ENCODE measurements around the gene MYO1E.

Gene MYO1E

DNA sequence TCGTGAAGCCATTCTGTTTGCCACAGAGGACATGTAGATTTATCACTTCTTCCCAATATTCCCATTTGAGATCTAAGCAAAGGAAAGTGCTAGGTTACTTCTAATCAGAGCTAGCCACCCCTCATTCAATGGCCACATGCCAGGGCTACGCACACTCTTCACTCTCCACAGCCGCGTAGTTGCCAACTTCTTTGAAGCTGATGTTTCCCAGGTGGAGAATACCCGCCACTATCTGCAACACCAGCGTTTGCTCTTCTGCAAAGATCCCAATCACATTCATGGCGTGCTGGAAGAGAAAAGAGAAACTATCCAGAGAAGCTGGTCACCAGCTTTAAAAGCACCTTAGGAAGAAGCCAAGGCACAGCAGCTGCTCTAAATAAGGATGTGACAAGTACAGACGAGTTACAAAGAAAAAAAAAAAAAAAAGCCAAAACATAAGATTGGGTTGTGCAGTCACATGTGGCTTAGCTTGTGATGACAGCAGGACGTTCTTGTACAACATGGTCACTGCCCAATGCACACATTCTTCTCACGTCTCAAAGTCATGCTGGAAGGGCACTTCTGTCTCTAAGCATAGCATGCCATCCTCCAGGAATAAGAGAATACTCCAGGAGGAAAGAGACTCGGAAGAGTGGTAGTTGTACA, 149.6 kb downstream of the MYO1E start:
- DNase-seq, result no peak

GRCh38 chr15:59221511-59222505, 150.9 kb downstream of the MYO1E start:
- no peak for DNase-seq

DNA sequence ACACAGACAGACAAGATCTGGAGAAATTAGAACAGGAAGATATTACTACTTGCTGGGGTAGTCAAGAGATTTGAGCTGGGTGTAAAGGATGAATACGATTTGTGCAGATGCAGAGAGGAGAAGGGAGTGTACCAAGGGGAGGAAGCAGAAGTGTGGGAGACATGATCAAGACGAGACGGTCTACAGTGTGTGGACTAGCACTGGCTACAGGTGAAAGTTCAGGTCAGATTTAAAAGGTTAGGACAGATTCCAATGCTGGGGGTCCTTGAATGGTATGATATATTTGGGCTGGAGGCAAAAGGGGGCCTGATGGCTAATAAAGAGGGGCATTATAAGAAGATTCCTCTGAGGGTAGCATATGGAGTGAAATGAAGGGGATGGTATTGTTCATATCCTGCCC, 154.0 kb downstream of the MYO1E start:
- no peak for DNase-seq

DNA sequence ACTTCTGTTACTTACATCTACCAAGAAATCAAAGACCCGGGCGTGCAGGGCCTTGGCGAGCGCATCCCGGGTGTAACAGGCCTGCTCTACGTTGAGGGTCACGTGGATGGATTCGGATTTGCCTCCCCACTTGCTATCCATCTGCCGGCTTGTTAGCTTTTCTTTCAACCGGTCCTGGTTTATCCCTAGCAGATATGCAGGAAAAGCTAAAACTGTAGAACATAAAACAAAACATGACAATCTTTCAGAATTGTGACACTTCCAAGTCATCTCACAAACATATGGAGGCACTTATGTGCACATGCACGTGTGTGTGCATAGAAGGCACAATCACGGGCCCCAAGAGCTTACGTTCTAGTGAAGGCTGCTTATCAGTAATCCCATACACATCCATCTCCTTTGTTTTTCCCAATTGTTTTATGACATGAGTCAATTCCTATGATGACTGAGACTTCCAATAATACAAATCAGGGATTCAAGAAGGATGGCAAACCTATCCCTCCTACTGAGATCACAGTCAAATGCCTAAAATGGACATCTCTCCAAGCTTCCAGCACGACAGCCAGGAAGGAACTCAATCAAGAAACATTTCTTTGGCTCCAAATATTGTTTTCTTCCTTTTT, 154.7 kb downstream of the MYO1E start:
- no peak for DNase-seq

DNA sequence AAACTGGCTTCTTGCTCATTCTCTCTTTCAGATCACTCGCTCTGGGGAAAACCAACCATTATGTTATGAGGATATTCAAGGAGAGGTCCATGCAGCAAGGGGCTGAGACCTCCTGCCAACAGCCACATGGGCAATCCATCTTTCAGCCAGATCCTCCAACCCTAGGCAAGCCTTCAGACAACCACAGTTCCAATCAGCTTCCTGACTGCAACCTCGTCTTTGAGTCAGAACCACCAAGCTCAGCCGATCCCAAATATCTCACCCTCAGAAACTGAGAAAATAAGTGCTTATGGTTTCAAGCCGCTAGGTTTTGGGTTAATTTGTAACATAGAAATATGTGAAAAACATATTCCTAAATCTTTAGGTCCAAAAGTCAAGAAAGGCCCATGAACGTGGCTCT, 155.8 kb downstream of the MYO1E start:
- DNase-seq, result no peak

DNA sequence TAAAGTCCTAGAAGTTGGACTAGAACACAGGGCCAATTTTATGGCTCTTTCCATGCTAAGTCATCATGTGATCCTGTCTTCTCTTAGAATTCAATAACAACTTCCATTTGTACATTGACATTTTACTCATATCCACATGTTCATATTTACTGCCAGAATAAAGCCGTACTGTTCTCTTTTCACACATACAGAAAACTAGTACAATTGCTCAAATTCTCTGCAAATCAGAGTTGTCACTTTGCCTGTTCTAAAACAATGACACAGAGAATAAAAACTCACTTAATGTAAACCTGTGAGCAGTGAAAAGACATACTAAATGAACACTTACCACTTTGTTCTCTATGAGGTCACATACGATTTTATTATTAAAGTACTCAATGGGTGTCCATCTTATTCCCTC, 162.5 kb downstream of the MYO1E start:
- DNase-seq, result no peak

DNA sequence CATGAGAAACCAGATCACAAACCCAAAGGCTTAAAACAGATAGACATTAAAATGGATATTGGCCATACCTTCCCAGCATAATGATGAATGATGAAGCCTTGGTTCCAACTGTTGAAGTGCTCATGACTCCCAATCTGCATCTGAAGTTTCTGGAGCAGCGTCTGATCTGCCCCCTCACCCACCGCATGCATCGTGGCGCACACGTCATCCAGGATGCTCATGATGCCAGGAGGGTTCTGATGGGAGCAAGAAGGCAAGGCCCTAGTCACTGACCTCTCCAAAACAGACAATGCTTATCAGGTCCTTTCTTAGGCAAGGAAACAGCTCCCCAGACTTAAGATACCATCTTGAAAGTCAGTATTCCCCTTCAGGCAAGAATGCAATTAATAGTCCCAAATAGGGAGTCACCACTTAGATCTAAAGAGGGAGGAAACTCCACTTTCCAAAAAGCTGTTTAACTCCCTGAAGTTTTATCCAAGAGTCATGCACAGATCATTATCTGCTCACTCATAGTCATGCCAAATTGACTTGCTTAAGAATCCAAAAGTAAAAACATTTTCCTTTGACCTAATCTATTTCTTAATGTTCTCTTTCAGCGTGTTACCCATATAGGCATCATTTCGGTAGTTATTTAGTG, 163.9 kb downstream of the MYO1E start:
- DNase-seq, result no peak

DNA sequence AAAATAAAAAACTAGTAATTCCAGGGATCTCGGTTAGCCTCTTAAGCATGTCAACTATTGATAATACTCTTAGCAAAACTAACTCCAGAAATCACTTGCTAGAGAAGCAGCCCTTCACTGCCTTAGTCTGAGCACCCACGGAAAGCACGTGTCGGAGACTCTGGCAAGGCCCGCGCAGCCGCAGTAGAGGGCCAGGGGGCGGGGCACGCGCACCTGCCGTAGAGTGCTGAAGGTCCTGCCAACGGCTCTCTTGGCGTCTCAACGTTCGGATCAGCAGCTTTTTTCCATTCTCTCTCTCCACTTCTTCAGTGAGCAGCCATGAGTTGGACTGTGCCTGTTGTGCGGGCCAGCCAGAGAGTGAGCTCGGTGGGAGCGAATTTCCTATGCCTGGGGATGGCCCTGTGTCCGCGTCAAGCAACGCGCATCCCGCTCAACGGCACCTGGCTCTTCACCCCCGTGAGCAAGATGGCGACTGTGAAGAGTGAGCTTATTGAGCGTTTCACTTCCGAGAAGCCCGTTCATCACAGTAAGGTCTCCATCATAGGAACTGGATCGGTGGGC, 166.0 kb downstream of the MYO1E start, which contains the start of gene LDHAL6B:
Gene LDHAL6B, plus strand, starts transcription at position 221 of the 561 bp plus-strand sequence. Its CDS starts 98 bp downstream, at position 319.
- no peak for DNase-seq

GRCh38 chr15:59205839-59206622, 166.6 kb downstream of the MYO1E start:
- no peak for DNase-seq

- no peak for DNase-seq
Observed at GRCh38 chr15:59203657-59204056, 169.0 kb downstream of the MYO1E start.

DNA sequence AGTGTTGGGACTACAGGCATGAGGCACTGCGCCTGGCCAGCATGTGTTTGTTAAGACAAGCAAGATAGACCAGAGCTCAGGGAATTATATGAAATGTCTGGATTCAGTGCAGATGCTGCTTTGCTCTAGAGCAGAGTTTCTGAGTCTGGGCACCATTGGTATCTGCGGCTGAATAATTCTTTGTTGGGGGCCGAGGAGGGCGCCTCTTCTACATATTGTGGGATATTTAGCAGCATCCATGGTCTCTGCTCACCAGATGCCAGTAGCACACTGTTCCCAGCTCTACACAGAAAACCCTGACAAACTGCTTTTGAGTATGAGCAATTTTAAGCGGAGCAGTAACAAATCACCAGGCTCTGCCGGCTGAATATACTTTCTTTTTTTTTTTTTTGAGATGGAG, 169.7 kb downstream of the MYO1E start:
- no peak for DNase-seq

- DNase-seq, result no peak
Observed at GRCh38 chr15:59200560-59200959, 172.1 kb downstream of the MYO1E start.

- no peak for DNase-seq
Observed at GRCh38 chr15:59199626-59200465, 172.8 kb downstream of the MYO1E start.

- no peak for DNase-seq
Observed at GRCh38 chr15:59197454-59197853, 175.2 kb downstream of the MYO1E start.

DNA sequence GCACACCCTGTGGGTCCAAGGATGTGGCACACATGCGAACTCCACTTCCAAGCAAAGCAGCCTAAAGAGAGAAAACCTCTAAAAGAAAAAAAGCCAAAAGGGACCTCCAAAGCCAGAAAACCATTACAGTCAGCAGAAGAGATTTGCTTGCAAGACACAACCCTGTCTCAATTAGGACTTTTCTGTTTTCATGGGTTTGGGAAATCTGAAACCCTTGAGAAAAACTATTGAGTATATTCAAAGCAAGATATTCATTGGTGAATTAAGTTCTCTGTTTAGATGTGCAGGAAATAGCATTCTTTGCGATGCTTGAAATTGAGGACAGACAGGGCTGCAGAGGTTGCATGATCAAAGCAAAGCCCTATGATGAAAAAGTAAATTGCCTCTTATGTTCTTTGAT, 176.3 kb downstream of the MYO1E start:
- DNase-seq, result no peak

GRCh38 chr15:59194639-59195325, 177.9 kb downstream of the MYO1E start:
- DNase-seq, result no peak

GRCh38 chr15:59191855-59192237, 180.8 kb downstream of the MYO1E start:
- DNase-seq, result no peak

GRCh38 chr15:59190291-59190690, 182.4 kb downstream of the MYO1E start:
- no peak for DNase-seq

- no peak for DNase-seq
Observed at GRCh38 chr15:59189241-59189640, 183.4 kb downstream of the MYO1E start.

DNA sequence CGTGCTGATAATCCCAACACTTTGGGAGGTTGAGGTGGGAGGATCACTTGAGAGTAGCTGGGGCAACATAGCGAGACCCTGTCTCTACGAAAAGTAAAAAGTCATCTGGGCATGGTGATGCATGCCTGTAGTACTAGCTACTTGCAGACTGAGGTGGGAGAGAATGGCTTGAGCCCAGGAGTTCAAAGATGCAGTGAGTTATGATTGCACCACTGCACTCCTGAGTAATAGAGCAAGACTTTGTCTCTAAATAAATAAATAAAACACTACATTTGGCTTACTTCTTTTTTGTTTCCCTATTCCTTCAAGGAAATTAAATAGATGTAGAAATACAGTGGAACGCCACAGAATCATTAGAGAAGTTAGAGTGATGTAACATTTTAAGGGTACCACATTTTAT, 186.2 kb downstream of the MYO1E start:
- no peak for DNase-seq

All from stimulated activated CD4-positive, alpha-beta T cell treated with anti-CD3 and anti-CD28 coated beads, Interleukin-2, amount 100 ng/mL, for 48 hours (primary cell).